ENCODE results near the gene TMPRSS7. TPM values are rescaled to one million over a fixed set of nuclear protein-coding genes. Genes with fewer than 3 reads are reported as not detected.
A peak's percentile ranks its signal among the peaks of the same experiment; 100 is the strongest.

The TMPRSS7 gene
- polyA plus RNA-seq, 1 donor (not counting 4 experiments of a cell fraction or from before 2014, with no cell fraction given) = 0.18 TPM

DNA sequence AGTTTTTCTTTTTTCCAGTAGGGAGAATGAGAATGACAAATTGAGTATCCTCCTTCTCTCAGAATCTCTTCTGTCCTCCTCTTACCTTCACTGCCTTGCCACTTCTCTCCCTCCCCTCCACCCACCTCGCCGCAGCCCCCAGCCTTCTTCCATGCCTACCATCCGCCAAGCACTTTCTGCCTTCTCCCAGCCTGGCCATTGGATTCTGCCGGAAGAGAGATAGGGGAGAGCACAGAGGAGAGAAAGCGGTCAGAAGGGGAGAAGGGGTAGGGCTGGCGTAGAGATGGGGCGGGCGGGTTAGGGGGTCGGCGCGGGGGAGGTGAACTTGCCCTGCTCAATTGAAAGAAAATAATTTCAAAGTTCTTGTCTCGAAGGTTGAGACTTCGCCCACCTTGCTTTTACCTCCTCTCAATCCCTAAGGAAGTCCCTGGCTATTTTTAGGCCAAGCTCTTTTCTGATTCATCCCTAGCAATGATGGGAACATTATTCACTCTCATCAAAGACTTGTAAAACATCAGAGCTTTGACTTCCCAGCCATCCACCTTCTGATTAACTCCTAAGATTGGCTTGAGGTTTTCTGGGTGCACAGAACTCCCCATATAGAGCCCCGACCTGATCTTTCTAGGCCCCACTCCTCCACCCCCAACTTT lies 52.5 kb downstream of the TMPRSS7 start:
- no peaks in the 10 kb centered on the region for H3K9me3 ChIP-seq (ENCODE audit: control insufficient read depth, low read depth, low read length)
- peaks cover 3 to 7% of the 10 kb centered on the region in 2 experiments for H3K36me3 ChIP-seq (ENCODE audit: control insufficient read depth in 2 of 2, extremely low read depth in 1 of 2, insufficient read depth in 2 of 2, low read length in 2 of 2)
- peak overlapping the region; percentile 48 for H2AFZ ChIP-seq (ENCODE audit: control insufficient read depth, low read length)
- H3K9me1 ChIP-seq (ENCODE audit: control insufficient read depth, extremely low read depth, insufficient read depth, low read length) = peaks cover 5% of the 10 kb centered on the region
- peak overlapping the region; percentile 75 to 88 (median 84) for H3K4me3 ChIP-seq (ENCODE audit: control insufficient read depth in 2 of 3, extremely low read depth in 1 of 3, insufficient read depth in 2 of 3, low read depth in 1 of 3, low read length in 3 of 3)
- H3K27me3 ChIP-seq (ENCODE audit: control insufficient read depth, extremely low read depth, insufficient read depth, low read length) = no peaks in the 10 kb centered on the region
- DNase-seq (ENCODE audit: low read depth, low spot score) (no peak), FAIRE-seq (peak; percentile 86)
- dilution Hi-C loops (cut with MboI; ENCODE audit: extremely low pct_ligation_motif_present, low sequenced_read_pairs) = no loop called here
- H3K4me2 ChIP-seq (ENCODE audit: control insufficient read depth, extremely low read depth, insufficient read depth, low read depth, low read length) = peak overlapping the region; percentile 78
- peaks cover 23% of the 10 kb centered on the region for H3K4me1 ChIP-seq (ENCODE audit: control insufficient read depth, extremely low read depth, insufficient read depth, low read length)
- H3K9ac ChIP-seq (ENCODE audit: control insufficient read depth, extremely low read depth, insufficient read depth, low read length) = peak overlapping the region; percentile 97
- no peak for TF ChIP-seq EZH2 (IDR thresholded peaks at IDR 0.05; ENCODE audit: low read length)
- TF ChIP-seq, protein P1, sequence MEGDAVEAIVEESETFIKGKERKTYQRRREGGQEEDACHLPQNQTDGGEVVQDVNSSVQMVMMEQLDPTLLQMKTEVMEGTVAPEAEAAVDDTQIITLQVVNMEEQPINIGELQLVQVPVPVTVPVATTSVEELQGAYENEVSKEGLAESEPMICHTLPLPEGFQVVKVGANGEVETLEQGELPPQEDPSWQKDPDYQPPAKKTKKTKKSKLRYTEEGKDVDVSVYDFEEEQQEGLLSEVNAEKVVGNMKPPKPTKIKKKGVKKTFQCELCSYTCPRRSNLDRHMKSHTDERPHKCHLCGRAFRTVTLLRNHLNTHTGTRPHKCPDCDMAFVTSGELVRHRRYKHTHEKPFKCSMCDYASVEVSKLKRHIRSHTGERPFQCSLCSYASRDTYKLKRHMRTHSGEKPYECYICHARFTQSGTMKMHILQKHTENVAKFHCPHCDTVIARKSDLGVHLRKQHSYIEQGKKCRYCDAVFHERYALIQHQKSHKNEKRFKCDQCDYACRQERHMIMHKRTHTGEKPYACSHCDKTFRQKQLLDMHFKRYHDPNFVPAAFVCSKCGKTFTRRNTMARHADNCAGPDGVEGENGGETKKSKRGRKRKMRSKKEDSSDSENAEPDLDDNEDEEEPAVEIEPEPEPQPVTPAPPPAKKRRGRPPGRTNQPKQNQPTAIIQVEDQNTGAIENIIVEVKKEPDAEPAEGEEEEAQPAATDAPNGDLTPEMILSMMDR (optimal IDR thresholded peaks at IDR 0.05 in 1 of 3, IDR thresholded peaks at IDR 0.05 in 1 of 3, conservative IDR thresholded peaks at IDR 0.05 in 1 of 3; ENCODE audit: extremely low read depth in 1 of 3, insufficient read depth in 2 of 3, low read length in 3 of 3) = no peak
- peak overlapping the region; percentile 97 for H3K27ac ChIP-seq (ENCODE audit: control insufficient read depth, insufficient read depth, low read length)
- H4K20me1 ChIP-seq (ENCODE audit: control insufficient read depth, extremely low read depth, insufficient read depth, low read length) = peaks cover 7% of the 10 kb centered on the region
- peaks cover 48% of the 10 kb centered on the region for H3K79me2 ChIP-seq (ENCODE audit: control insufficient read depth, insufficient read depth, low read length)

DNA sequence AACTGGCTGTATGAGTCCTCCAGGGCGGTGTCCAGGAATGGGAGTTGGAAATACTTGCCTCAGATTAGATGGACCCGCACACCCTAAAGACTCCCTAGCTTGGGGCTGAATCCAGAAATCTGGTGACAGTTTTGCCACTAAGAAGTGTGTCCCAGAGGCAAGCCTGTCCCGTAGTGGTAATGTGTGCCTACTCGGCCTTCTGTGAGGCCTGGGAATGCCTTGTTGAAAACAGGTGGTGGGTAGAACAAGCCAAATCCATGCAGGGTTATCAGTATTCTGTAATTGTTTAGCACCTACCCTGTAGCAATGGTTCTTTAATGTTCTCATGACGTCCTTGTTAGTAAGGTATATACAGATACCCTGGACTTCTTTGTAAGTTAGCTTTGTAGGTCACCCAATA lies 53.2 kb downstream of the TMPRSS7 start:
- peaks cover 3 to 7% of the 10 kb centered on the region in 2 experiments for H3K36me3 ChIP-seq (ENCODE audit: control insufficient read depth in 2 of 2, extremely low read depth in 1 of 2, insufficient read depth in 2 of 2, low read length in 2 of 2)
- no peak for DNase-seq (ENCODE audit: low read depth, low spot score)
- H3K4me3 ChIP-seq (ENCODE audit: control insufficient read depth in 2 of 3, extremely low read depth in 1 of 3, insufficient read depth in 2 of 3, low read depth in 1 of 3, low read length in 3 of 3) = peak overlapping the region; percentile 75 to 88 (median 84)
- H3K27me3 ChIP-seq (ENCODE audit: control insufficient read depth, extremely low read depth, insufficient read depth, low read length) = no peaks in the 10 kb centered on the region
- no peak for TF ChIP-seq EZH2 (IDR thresholded peaks at IDR 0.05; ENCODE audit: low read length)
- TF ChIP-seq, protein P1 (optimal IDR thresholded peaks at IDR 0.05 in 1 of 3, IDR thresholded peaks at IDR 0.05 in 1 of 3, conservative IDR thresholded peaks at IDR 0.05 in 1 of 3; ENCODE audit: extremely low read depth in 1 of 3, insufficient read depth in 2 of 3, low read length in 3 of 3) = no peak
- H3K4me1 ChIP-seq (ENCODE audit: control insufficient read depth, extremely low read depth, insufficient read depth, low read length) = peaks cover 28% of the 10 kb centered on the region
- dilution Hi-C loops (cut with MboI; ENCODE audit: extremely low pct_ligation_motif_present, low sequenced_read_pairs) = no loop called here
- H3K9ac ChIP-seq (ENCODE audit: control insufficient read depth, extremely low read depth, insufficient read depth, low read length) = peak overlapping the region; percentile 97
- peak overlapping the region; percentile 78 for H3K4me2 ChIP-seq (ENCODE audit: control insufficient read depth, extremely low read depth, insufficient read depth, low read depth, low read length)
- H4K20me1 ChIP-seq (ENCODE audit: control insufficient read depth, extremely low read depth, insufficient read depth, low read length) = peaks cover 7% of the 10 kb centered on the region
- peak overlapping the region; percentile 97 for H3K27ac ChIP-seq (ENCODE audit: control insufficient read depth, insufficient read depth, low read length)
- H3K79me2 ChIP-seq (ENCODE audit: control insufficient read depth, insufficient read depth, low read length) = peaks cover 54% of the 10 kb centered on the region
- H3K9me3 ChIP-seq (ENCODE audit: control insufficient read depth, low read depth, low read length) = no peaks in the 10 kb centered on the region
- peaks cover 5% of the 10 kb centered on the region for H3K9me1 ChIP-seq (ENCODE audit: control insufficient read depth, extremely low read depth, insufficient read depth, low read length)
- no peak overlapping the region for H2AFZ ChIP-seq (ENCODE audit: control insufficient read depth, low read length)
- FAIRE-seq = peak; percentile 61
